Breast epithelium (tissue), 4 donors: ENCODE results near the gene ABCB1. TPM values are rescaled to one million over a fixed set of nuclear protein-coding genes. Genes with fewer than 3 reads are reported as not detected.
"Not testable (repeated sequence)": the region's sequence is repeated elsewhere in the genome, so short reads cannot be mapped to it uniquely, and the experiment has no call there.

ENCODE experiments used
- DNase-seq, 2 donors: peaks; one replicate each; pipeline ENCODE4 v3.0.0-alpha.2; 2019; ENCODE audit warnings: low spot score in 2 of 2
- H3K27ac ChIP-seq, 2 donors: fragments of 200-600 bp; sonication (generic) in 1 of 2; one replicate each; pipeline ENCODE4 v1.5.1; 2016 to 2019; ENCODE audit warnings: mild to moderate bottlenecking in 1 of 2
- H3K27me3 ChIP-seq, 2 donors: fragments of 200-600 bp; sonication (generic) in 1 of 2; one replicate each; pipeline versions ENCODE4 v1.5.1 to v1.6.0; 2017 to 2019; ENCODE audit warnings: control low read depth in 1 of 2, mild to moderate bottlenecking in 1 of 2
- H3K36me3 ChIP-seq: fragments of 200-600 bp; one replicate; pipeline ENCODE4 v1.5.1; 2019
- H3K4me1 ChIP-seq, 2 donors: fragments of 200-600 bp; sonication (generic); one replicate each; pipeline ENCODE4 v1.5.1; 2016 to 2019; ENCODE audit warnings: control low read depth in 1 of 2
- H3K4me3 ChIP-seq, 3 donors: fragments of 200-600 bp; sonication (generic); 1 replicate in 2 of 3; 2 replicates in 1 of 3; pipeline ENCODE4 v1.5.1; 2016 to 2019; ENCODE audit warnings: mild to moderate bottlenecking in 3 of 3, moderate library complexity in 2 of 3
- H3K9me3 ChIP-seq, 2 donors: fragments of 200-600 bp; sonication (generic) in 1 of 2; one replicate each; pipeline ENCODE4 v1.5.1; 2016 to 2019; ENCODE audit warnings: control low read depth in 1 of 2
- CTCF ChIP-seq, 3 donors: fragments of 450-650 bp; IDR thresholded peaks; one replicate each; pipeline ENCODE4 v1.5.1; 2016 to 2017; ENCODE audit warnings: antibody characterized with exemption in 3 of 3, mild to moderate bottlenecking in 3 of 3, moderate library complexity in 3 of 3
- POLR2A ChIP-seq: fragments of 450-650 bp; IDR thresholded peaks from one replicate; pipeline ENCODE4 v1.6.1; 2016; ENCODE audit warnings: antibody characterized with exemption, mild to moderate bottlenecking, moderate library complexity
- POLR2AphosphoS5 ChIP-seq, 3 donors: sonication (generic); formaldehyde crosslinking; IDR thresholded peaks; one replicate each; pipeline ENCODE4 v1.6.1; 2017; ENCODE audit warnings: antibody characterized with exemption in 3 of 3
- intact Hi-C: fragments of 100-400 bp; cut with DNase I; formaldehyde crosslinking; loops from one replicate; pipeline ENCODE4 v1.15.1; 2023; ENCODE audit warnings: low total_unique reads
- total RNA-seq, 3 donors: library from RNA; depleted of rRNA; stranded (reverse); fragments of >200 nt; gene quantifications; one replicate each; pipeline ENCODE4 v1.1.0, GENCODE V29; 2016

Gene ABCB1
- total RNA-seq, 3 donors from 2014 or later = 3.2 to 14.9 (median 12.8) TPM

GRCh38 chr7:87471473-87471872, 129.2 kb downstream of the ABCB1 start:
- Histone ChIP-seq H3K4me1 (no peaks in the 10 kb centered on the region), H3K4me3 (no peak overlapping the region), H3K9me3 (no peaks in the 10 kb centered on the region), H3K27ac (no peak overlapping the region), H3K36me3 (no peaks in the 10 kb centered on the region), H3K27me3 (peaks cover 0 to 11% of the 10 kb centered on the region in 2 donors)
- DNase-seq = no peak
- intact Hi-C loops = no loop called here
- TF ChIP-seq CTCF (IDR thresholded peaks at IDR 0.05) (no peak), POLR2A (no peak), POLR2AphosphoS5 (IDR thresholded peaks at IDR 0.05) (no peak)

- intact Hi-C loops, H3K27me3 ChIP-seq, H3K4me3 ChIP-seq, H3K27ac ChIP-seq, H3K4me1 ChIP-seq, DNase-seq, H3K9me3 ChIP-seq, H3K36me3 ChIP-seq: not testable (repeated sequence)
Measured at GRCh38 chr7:87469204-87469603, 131.5 kb downstream of the ABCB1 start.

- not testable (repeated sequence) for H3K36me3 ChIP-seq
Measured at GRCh38 chr7:87465534-87465880, 135.2 kb downstream of the ABCB1 start.

GRCh38 chr7:87464830-87465533, 135.7 kb downstream of the ABCB1 start:
- intact Hi-C loops = loop anchor here (2.0 kb wide), 1 partner anchor 44 kb away; no protein-coding TSS in a partner anchor
- not testable (repeated sequence) for H3K36me3 ChIP-seq, H3K27me3 ChIP-seq, H3K9me3 ChIP-seq, H3K4me3 ChIP-seq, H3K27ac ChIP-seq, DNase-seq, H3K4me1 ChIP-seq

More at GRCh38 chr7:87465534-87465880, 135.2 kb downstream of the ABCB1 start:
- H3K4me3 ChIP-seq, H3K27ac ChIP-seq, H3K27me3 ChIP-seq, H3K9me3 ChIP-seq, DNase-seq, H3K4me1 ChIP-seq: not testable (repeated sequence)
- intact Hi-C loops = loop anchor here (2.0 kb wide), 1 partner anchor 45 kb away; no protein-coding TSS in a partner anchor

GRCh38 chr7:87463982-87464381, 136.7 kb downstream of the ABCB1 start:
- H3K36me3 ChIP-seq = no peaks in the 10 kb centered on the region
- no peaks in the 10 kb centered on the region for H3K9me3 ChIP-seq
- DNase-seq = no peak
- TF ChIP-seq POLR2A (no peak), CTCF (IDR thresholded peaks at IDR 0.05) (no peak), POLR2AphosphoS5 (IDR thresholded peaks at IDR 0.05) (no peak)
- H3K27ac ChIP-seq = no peak overlapping the region
- no peaks in the 10 kb centered on the region for H3K27me3 ChIP-seq
- intact Hi-C loops = loop anchor here (2.0 kb wide), 1 partner anchor 43 kb away; no protein-coding TSS in a partner anchor
- H3K4me1 ChIP-seq = no peaks in the 10 kb centered on the region
- H3K4me3 ChIP-seq = no peak overlapping the region

- H3K4me3 ChIP-seq, intact Hi-C loops, H3K36me3 ChIP-seq, H3K27me3 ChIP-seq, H3K4me1 ChIP-seq, H3K27ac ChIP-seq, DNase-seq, H3K9me3 ChIP-seq: not testable (repeated sequence)
Measured at GRCh38 chr7:87460444-87460843, 140.2 kb downstream of the ABCB1 start.

- no peaks in the 10 kb centered on the region for H3K9me3 ChIP-seq
- TF ChIP-seq POLR2AphosphoS5 (IDR thresholded peaks at IDR 0.05) = no peak
- intact Hi-C loops = no loop called here
- no peak overlapping the region for H3K27ac ChIP-seq
- H3K27me3 ChIP-seq = no peaks in the 10 kb centered on the region
- no peaks in the 10 kb centered on the region for H3K36me3 ChIP-seq
- H3K4me3 ChIP-seq = no peak overlapping the region
- no peaks in the 10 kb centered on the region for H3K4me1 ChIP-seq
- DNase-seq = no peak
Measured at GRCh38 chr7:87459941-87460340, 140.7 kb downstream of the ABCB1 start.

GRCh38 chr7:87458148-87458547, 142.5 kb downstream of the ABCB1 start:
- Histone ChIP-seq H3K9me3 (no peaks in the 10 kb centered on the region), H3K27me3 (no peaks in the 10 kb centered on the region), H3K27ac (no peak overlapping the region), H3K36me3 (no peaks in the 10 kb centered on the region), H3K4me1 (no peaks in the 10 kb centered on the region), H3K4me3 (no peak overlapping the region)
- no peak for DNase-seq
- intact Hi-C loops = no loop called here
- TF ChIP-seq CTCF (IDR thresholded peaks at IDR 0.05) = no peak
- TF ChIP-seq POLR2A = no peak
- no peak for TF ChIP-seq POLR2AphosphoS5 (IDR thresholded peaks at IDR 0.05)
